Large intestine (tissue), 3 donors: ENCODE measurements around the gene PSMB7. TPM values are rescaled to one million over a fixed set of nuclear protein-coding genes. Genes with fewer than 3 reads are reported as not detected.

Source experiments
- DNase-seq, 2 donors: peaks; one replicate each; pipeline versions ENCODE4 v3.0.0 to v3.0.0-alpha.2; 2013
- H3K27ac ChIP-seq: one replicate; pipeline ENCODE4 v1.5.1; 2013; ENCODE audit warnings: low read length
- H3K27me3 ChIP-seq: 2 replicates; pipeline ENCODE4 v1.6.1; 2013; ENCODE audit warnings: low read length; ENCODE audit not compliant: control insufficient read depth, insufficient read depth
- H3K36me3 ChIP-seq: 2 replicates; pipeline ENCODE4 v1.6.1; 2013; ENCODE audit warnings: low read length; ENCODE audit not compliant: control insufficient read depth, insufficient read depth
- H3K4me1 ChIP-seq: one replicate; pipeline ENCODE4 v1.6.1; 2013; ENCODE audit warnings: low read length; ENCODE audit not compliant: control insufficient read depth, insufficient read depth
- H3K4me3 ChIP-seq: one replicate; pipeline ENCODE4 v1.5.1; 2013; ENCODE audit warnings: low read length
- H3K9me3 ChIP-seq: one replicate; pipeline ENCODE4 v1.6.1; 2013; ENCODE audit warnings: mild to moderate bottlenecking, low read depth, low read length, moderate library complexity; ENCODE audit not compliant: control insufficient read depth
- WGBS: methylation state at CpG from one replicate; pipeline ENCODE4 v1.1.5; 2013; ENCODE audit warnings: low lambda C conversion rate; ENCODE audit not compliant: insufficient coverage; 5-methylcytosine and 5-hydroxymethylcytosine counted together
- polyA plus RNA-seq: library from polyadenylated mRNA; unstranded; fragments of 120-200 nt; gene quantifications from one replicate; pipeline ENCODE4 v1.2.1, GENCODE V29; 2013

Gene PSMB7
- polyA plus RNA-seq, 1 donor = 148 TPM

DNA sequence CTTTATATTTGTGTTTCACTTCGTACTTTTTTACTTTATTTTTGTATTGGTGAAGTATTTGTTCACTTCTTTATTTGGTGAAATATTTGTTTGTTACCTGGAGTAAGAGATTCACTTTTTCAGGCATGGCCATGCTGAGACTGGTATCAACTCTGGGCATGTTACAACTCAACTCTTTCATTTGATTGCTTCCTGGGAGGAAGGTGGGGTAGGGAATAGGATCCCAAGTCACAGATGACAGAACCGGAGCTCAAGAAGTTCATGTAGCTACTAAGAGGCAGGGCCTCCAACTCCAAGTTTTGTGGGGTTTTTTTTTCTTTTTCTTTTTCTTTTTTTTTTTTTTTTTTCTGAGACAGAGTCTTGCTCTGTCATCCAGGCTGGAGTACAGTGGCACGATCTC, 28.9 kb upstream of the PSMB7 start:
- Histone ChIP-seq H3K9me3 (no peaks in the 10 kb centered on the region), H3K36me3 (no peaks in the 10 kb centered on the region), H3K27ac (no peak overlapping the region), H3K27me3 (peaks cover 6% of the 10 kb centered on the region), H3K4me1 (no peaks in the 10 kb centered on the region), H3K4me3 (no peak overlapping the region)
- WGBS = 100% methylated on average over 1 of the region's 3 CpGs
- no peak for DNase-seq

DNA sequence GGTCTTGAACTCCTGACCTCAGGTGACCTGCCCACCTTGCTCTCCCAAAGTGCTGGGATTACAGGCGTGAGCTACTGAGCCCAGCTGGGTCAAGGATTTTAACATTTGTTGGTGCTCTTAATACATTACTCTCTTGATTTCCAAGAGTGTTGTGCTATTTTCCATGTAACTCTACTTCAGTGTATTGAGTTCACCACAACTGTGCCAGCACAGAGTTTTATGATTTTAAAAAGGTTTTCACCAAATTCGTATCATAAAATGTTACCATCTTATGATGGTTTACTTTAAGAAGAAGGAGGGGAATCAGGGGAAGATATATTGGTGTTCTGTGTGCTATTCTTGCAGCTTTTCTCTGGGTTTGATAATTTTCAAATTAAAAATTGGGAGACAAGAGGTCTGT, 28.4 kb upstream of the PSMB7 start:
- Histone ChIP-seq H3K27me3 (peaks cover 4% of the 10 kb centered on the region), H3K27ac (no peak overlapping the region), H3K36me3 (no peaks in the 10 kb centered on the region), H3K9me3 (no peaks in the 10 kb centered on the region), H3K4me3 (no peak overlapping the region), H3K4me1 (no peaks in the 10 kb centered on the region)
- WGBS = 89% methylated on average over 1 of the region's 2 CpGs
- no peak for DNase-seq

DNA sequence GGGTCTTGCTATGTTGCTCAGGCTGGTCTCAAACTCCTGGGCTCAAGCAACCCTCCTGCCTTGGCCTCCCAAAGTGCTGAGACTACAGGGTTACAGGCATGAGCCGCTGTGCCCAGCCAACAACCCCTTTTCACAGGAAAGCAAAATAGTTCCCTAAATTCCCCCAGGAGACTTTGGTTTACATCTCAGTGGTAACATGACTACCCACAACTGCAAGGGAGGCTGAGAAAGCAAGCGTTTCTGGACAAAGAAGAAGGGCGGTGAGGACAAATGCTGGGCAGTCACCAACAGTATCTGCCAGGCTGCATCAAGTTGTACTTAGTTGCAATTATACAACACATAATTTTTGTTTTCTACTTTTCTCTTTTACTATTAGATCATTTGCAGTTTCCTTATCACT, 27.6 kb upstream of the PSMB7 start:
- WGBS = 60% methylated on average over 1 of the region's 3 CpGs
- no peak overlapping the region for H3K27ac ChIP-seq
- H3K4me3 ChIP-seq = no peak overlapping the region
- peaks cover 4% of the 10 kb centered on the region for H3K27me3 ChIP-seq
- no peaks in the 10 kb centered on the region for H3K9me3 ChIP-seq
- no peaks in the 10 kb centered on the region for H3K4me1 ChIP-seq
- no peak for DNase-seq
- H3K36me3 ChIP-seq = no peaks in the 10 kb centered on the region

GRCh38 chr9:124442379-124442778, 27.1 kb upstream of the PSMB7 start:
- no peaks in the 10 kb centered on the region for H3K9me3 ChIP-seq
- H3K4me3 ChIP-seq = no peak overlapping the region
- no peaks in the 10 kb centered on the region for H3K36me3 ChIP-seq
- no peak for DNase-seq
- no peak overlapping the region for H3K27ac ChIP-seq
- no peaks in the 10 kb centered on the region for H3K4me1 ChIP-seq
- H3K27me3 ChIP-seq = peaks cover 2% of the 10 kb centered on the region

- Histone ChIP-seq H3K36me3 (no peaks in the 10 kb centered on the region), H3K27ac (no peak overlapping the region), H3K4me3 (no peak overlapping the region), H3K27me3 (peaks cover 2% of the 10 kb centered on the region), H3K9me3 (no peaks in the 10 kb centered on the region), H3K4me1 (no peaks in the 10 kb centered on the region)
- DNase-seq = no peak
- WGBS = no CpG with 5 or more reads among the region's 16 CpGs
Observed at GRCh38 chr9:124441291-124441690, 26.0 kb upstream of the PSMB7 start.

DNA sequence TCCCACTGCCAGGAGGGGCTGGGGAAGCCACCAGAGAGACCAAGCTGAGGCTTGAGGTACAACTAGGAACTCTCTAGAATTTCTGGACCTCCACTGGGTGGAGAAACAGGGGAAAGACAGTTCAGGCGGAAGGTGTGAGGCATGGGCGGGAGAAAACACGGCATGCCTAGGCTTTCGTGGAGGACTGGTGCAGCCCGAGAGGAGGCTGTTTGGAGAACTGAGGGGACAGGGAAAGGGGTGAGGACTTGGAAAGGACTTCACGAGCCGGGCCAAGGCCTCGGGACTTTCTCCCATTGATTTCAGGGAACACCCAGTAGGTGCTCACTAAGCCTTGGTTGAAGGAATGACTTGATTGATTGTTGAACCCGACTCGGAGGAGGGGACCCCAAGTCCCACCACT, 25.5 kb upstream of the PSMB7 start:
- Histone ChIP-seq H3K36me3 (no peaks in the 10 kb centered on the region), H3K4me3 (no peak overlapping the region), H3K9me3 (no peaks in the 10 kb centered on the region), H3K27me3 (peaks cover 2% of the 10 kb centered on the region), H3K27ac (no peak overlapping the region), H3K4me1 (no peaks in the 10 kb centered on the region)
- no CpG with 5 or more reads among the region's 10 CpGs for WGBS
- no peak for DNase-seq

DNA sequence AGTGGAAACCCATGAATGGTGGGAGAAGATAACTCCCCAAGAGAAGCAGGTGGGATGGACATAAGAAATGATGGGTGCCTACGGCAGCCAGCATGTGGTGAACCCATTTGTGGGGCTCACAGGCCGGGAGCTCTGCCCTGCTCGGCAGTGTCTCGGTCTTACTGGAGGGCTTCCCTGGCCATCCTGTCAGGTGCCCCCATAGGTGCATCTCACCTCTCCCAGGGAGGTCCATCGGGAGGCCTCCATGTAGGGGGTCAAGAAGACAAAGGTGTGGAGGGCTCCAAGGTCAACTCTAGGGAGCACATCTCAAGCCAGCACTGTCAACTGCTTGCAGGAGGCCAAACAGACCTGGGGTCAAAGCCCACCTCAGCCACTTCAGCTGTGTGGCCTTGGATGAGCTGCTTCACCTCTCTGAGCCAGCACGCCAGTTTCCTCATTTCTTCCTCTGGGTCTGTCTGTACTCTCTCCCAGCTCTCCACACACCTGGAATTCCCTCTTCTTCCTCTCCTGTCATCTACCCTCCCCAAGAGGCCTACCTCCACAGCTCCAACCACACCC, 24.5 kb upstream of the PSMB7 start:
- DNase-seq = no peak
- no peaks in the 10 kb centered on the region for H3K4me1 ChIP-seq
- no peaks in the 10 kb centered on the region for H3K36me3 ChIP-seq
- H3K4me3 ChIP-seq = no peak overlapping the region
- no peaks in the 10 kb centered on the region for H3K9me3 ChIP-seq
- H3K27me3 ChIP-seq = peaks cover 2% of the 10 kb centered on the region
- H3K27ac ChIP-seq = no peak overlapping the region
- 100% methylated on average over 1 of the region's 6 CpGs for WGBS

- H3K4me3 ChIP-seq = no peak overlapping the region
- no peaks in the 10 kb centered on the region for H3K36me3 ChIP-seq
- WGBS = no CpG with 5 or more reads among the region's 1 CpG
- H3K4me1 ChIP-seq = no peaks in the 10 kb centered on the region
- no peak for DNase-seq
- H3K27ac ChIP-seq = no peak overlapping the region
- H3K27me3 ChIP-seq = peaks cover 2% of the 10 kb centered on the region
- H3K9me3 ChIP-seq = no peaks in the 10 kb centered on the region
Observed at GRCh38 chr9:124439086-124439485, 23.8 kb upstream of the PSMB7 start.

GRCh38 chr9:124438091-124438490, 22.8 kb upstream of the PSMB7 start:
- H3K27me3 ChIP-seq = peaks cover 2% of the 10 kb centered on the region
- DNase-seq = no peak
- H3K27ac ChIP-seq = no peak overlapping the region
- no peaks in the 10 kb centered on the region for H3K4me1 ChIP-seq
- no peaks in the 10 kb centered on the region for H3K36me3 ChIP-seq
- H3K9me3 ChIP-seq = no peaks in the 10 kb centered on the region
- no peak overlapping the region for H3K4me3 ChIP-seq
- WGBS = no CpG with 5 or more reads among the region's 9 CpGs

DNA sequence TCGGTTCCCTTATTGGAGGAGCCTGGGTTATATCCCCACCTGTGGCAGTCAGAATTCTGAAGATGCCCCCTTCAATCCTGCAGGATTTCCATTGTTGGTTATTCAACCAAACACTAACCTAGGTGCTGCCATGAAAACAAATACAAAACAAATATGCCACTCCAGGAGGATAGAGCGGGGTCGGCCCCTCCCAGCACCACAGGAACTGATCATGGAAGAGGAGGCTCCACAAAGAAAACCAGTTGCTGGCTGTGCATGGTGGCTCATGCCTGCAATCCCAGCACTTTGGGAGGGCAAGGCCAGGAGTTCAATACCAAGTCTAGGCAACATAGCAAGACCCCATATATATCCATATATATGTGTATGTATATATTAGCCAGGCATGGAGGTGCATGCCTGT, 21.8 kb upstream of the PSMB7 start:
- no peak overlapping the region for H3K4me3 ChIP-seq
- H3K9me3 ChIP-seq = no peaks in the 10 kb centered on the region
- no peak for DNase-seq
- H3K4me1 ChIP-seq = no peaks in the 10 kb centered on the region
- H3K27me3 ChIP-seq = peaks cover 2% of the 10 kb centered on the region
- no peaks in the 10 kb centered on the region for H3K36me3 ChIP-seq
- H3K27ac ChIP-seq = no peak overlapping the region
- no CpG with 5 or more reads among the region's 3 CpGs for WGBS

DNA sequence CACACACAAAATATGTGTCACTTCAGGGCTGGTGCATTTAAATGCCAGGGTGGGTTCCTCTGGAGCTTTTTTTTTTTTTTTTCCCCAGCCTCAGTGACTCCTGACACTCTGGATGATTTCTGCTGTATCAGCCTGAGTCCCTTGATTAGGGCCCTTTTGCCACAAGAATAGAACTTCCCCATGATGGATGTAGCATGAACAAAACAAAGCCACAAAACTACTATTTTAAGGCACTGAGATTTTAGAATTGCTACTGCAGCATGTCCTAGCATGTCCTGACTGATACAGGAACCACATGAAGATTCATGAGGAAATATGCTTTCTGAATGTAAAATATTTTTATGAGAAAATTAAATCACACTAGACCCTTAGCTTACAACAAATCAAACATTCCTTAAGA, 21.1 kb upstream of the PSMB7 start:
- no peak for DNase-seq
- H3K4me1 ChIP-seq = no peaks in the 10 kb centered on the region
- no peak overlapping the region for H3K27ac ChIP-seq
- H3K36me3 ChIP-seq = no peaks in the 10 kb centered on the region
- no peaks in the 10 kb centered on the region for H3K9me3 ChIP-seq
- H3K4me3 ChIP-seq = no peak overlapping the region
- peaks cover 2% of the 10 kb centered on the region for H3K27me3 ChIP-seq
